ENCODE measurements around the gene KRTAP13-1.

KRTAP13-1 gene

DNA sequence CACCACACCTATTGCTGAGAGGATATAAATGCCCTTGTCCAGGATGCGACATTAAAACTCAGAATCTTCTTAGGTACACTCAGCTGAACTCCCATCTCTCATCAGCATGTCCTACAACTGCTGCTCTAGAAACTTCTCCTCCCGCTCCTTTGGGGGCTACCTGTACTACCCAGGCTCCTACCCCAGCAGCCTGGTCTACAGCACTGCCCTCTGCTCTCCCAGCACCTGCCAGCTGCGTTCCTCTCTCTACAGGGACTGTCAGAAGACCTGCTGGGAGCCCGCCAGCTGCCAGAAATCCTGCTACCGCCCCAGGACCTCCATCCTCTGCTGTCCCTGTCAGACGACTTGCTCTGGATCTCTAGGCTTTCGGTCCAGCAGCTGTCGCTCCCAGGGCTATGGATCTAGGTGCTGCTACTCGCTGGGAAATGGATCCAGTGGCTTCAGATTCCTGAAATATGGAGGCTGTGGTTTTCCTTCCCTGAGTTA is 34.4 kb downstream of the KRTAP13-1 start, which contains the start of gene KRTAP13-4:
KRTAP13-4 (plus strand) TSS at position 51 of the 486 bp plus-strand sequence; CDS start at position 107, 56 bp downstream.
- no peak for DNase-seq (ENCODE audit: low spot score)
- TF ChIP-seq, protein P1, sequence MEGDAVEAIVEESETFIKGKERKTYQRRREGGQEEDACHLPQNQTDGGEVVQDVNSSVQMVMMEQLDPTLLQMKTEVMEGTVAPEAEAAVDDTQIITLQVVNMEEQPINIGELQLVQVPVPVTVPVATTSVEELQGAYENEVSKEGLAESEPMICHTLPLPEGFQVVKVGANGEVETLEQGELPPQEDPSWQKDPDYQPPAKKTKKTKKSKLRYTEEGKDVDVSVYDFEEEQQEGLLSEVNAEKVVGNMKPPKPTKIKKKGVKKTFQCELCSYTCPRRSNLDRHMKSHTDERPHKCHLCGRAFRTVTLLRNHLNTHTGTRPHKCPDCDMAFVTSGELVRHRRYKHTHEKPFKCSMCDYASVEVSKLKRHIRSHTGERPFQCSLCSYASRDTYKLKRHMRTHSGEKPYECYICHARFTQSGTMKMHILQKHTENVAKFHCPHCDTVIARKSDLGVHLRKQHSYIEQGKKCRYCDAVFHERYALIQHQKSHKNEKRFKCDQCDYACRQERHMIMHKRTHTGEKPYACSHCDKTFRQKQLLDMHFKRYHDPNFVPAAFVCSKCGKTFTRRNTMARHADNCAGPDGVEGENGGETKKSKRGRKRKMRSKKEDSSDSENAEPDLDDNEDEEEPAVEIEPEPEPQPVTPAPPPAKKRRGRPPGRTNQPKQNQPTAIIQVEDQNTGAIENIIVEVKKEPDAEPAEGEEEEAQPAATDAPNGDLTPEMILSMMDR (IDR thresholded peaks at IDR 0.05; ENCODE audit: extremely low read depth, missing control alignments), result no peak

DNA sequence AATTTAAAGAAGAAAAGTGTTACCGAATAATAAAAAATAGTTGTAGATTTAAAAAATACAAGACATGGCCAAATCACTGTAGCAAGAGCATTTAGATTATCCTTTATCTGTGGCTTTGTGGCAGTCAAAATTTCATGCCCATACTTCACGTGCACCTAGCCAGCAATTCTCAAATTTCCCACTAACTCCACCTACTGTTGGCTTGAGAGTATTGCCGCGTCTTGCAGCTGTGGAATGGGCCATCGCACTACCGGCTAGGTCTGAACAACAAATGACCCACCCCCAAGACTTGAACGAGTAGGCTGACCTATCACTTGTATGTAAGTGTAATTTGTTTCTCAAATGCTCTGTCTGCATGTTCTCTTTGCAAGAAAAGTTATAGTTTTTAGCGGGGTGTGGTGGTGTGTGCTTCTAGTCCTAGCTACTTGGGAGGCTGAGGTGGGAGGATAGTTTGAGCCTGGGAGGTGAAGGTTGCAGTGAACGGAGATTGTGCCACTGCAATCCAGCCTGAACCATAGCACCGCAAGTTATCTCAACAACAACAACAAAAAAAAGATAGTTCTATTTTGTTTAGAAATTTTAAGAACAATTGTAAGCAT is 38.3 kb downstream of the KRTAP13-1 start:
- DNase-seq (ENCODE audit: low spot score), result no peak
- TF ChIP-seq, protein P1 (IDR thresholded peaks at IDR 0.05; ENCODE audit: extremely low read depth, missing control alignments), result peak; percentile 22

DNA sequence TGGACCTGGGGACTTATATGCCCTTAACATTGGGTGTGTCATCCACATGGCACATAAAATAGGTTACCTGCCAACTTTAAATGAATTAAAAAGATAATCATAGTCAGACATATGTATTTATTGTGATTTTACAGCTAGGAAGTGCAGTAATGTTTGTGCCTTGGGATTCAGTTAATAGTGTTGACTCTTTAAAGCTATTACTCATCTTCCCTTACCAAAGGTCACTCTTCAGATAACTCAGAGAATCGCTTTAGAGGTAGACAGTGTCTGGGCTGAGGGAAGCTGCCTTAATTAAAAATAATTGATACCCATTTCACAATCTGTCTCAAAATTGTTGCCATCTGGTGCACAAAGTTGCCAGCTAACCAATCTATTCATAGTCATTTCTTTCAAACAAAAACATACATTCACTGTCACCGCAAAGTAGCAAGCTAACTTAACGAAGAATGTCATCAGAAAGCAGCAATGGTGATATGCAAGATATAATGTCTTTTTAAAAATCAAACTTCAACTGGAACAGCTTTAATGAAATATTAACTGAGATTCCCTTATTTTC is 41.3 kb downstream of the KRTAP13-1 start:
- no peak for DNase-seq (ENCODE audit: low spot score)
- TF ChIP-seq, protein P1 (IDR thresholded peaks at IDR 0.05; ENCODE audit: extremely low read depth, missing control alignments), result no peak

DNA sequence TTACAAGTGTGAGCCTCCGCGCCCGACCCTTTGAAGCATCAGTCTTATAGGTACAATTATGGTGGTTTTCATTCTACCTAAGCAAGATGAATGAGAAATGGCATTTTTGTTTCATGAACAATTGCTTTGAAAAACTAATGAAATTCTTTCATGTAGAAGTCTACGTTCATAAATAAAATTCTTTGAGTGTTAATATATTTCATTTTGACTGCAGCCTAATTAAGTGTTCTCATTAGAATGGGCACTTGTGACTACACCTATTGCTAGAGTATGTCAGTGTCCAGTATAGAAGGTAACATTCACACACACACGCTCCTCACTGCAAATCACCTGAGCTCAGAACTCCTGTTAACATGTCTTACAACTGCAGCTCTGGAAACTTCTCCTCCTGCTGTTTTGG is 44.1 kb downstream of the KRTAP13-1 start, which contains the start of gene KRTAP15-1:
KRTAP15-1 (plus strand) TSS at position 301 of the 400 bp plus-strand sequence; CDS start at position 354, 53 bp downstream.
- no peak for DNase-seq (ENCODE audit: low spot score)
- TF ChIP-seq, protein P1 (IDR thresholded peaks at IDR 0.05; ENCODE audit: extremely low read depth, missing control alignments), result no peak

DNA sequence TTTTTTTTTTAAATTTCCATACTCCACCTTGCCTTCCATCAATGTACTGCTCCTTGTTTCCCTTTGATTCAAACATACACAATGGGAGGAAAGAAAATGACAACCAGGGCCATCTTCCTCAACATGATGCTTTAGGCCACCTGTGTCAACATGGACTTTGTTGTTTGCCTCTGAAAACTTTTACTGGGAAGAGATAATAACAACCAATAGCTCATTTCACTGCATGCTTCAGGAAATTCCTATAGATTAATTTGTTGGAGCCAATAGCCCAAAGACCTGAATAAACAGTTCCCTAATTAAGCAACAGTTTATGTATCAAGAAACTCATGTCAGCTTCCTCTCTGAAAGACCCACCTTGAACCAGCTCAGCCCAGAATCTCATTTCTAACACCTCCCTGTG is 47.4 kb downstream of the KRTAP13-1 start:
- TF ChIP-seq, protein P1 (IDR thresholded peaks at IDR 0.05; ENCODE audit: extremely low read depth, missing control alignments), result no peak
- DNase-seq (ENCODE audit: low spot score), result no peak

DNA sequence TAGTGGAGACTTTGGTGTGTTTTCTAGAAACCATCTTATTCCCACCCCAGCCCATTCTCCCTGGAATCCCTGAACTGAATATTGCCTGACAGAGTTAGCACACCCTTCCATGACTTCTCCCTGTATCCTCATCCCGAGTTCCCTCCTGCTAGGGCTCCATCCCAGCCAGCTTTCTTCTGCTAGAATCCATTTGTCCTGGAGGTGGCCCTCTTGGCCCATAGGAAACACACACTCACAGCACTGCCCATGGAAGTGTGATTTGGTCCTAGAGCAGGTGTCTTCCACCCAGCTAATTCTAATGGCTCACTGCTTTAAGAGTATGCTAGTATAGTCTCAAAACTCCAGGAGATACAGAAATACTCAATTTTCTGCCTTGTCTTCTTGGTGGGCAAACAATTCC is 48.4 kb downstream of the KRTAP13-1 start:
- DNase-seq (ENCODE audit: low spot score), result no peak

More for the DNA sequence above, 48.4 kb downstream of the KRTAP13-1 start:
- TF ChIP-seq, protein P1 (IDR thresholded peaks at IDR 0.05; ENCODE audit: extremely low read depth, missing control alignments), result no peak

Data from GM20000 (cell line).